Activated T-helper 9 cell treated with anti-CD3 and anti-CD28 coated beads, Interleukin-2, amount 50 U/mL, for 16 hours (primary cell): Measurements from ENCODE around the gene LIMS1.

Experiments
- DNase-seq: peaks from one replicate; pipeline ENCODE4 v3.0.0-alpha.2; 2020; ENCODE audit warnings: low read depth

LIMS1 gene

DNA sequence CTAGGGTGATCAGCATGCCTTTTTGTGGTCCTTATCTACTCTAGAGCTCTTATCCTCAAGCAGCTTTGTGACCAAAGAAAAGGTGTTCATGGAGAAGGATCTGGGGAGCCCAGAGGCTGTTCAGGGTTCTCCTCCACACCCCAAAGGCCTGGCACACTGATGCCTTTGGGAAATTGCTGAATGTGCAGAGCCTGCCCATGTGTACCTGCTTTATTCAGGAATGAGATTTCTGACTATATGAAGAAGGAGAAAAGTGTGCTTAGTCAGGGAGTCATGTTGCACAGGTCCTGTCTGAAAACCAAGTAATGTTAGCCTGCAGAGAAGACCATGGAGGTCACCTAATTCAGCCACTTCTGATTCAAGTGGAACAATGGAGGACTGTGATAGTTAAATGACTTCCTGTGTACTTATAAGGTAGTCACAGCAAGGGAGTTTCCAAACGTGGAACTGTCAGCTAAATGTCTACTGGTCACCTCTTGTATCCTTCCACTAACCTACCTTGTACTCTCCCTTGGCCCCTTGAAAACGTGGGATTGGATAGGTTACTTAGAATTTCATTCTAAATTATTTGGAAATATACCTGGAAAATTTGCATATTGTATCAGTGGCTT, 81.3 kb downstream of the LIMS1 start:
- DNase-seq = no peak

- DNase-seq = no peak
These were observed 82.0 kb downstream of the LIMS1 start for GRCh38 chr2:108616318-108616717.

GRCh38 chr2:108616751-108617161, 82.5 kb downstream of the LIMS1 start:
- no peak for DNase-seq

GRCh38 chr2:108617617-108618016, 83.3 kb downstream of the LIMS1 start:
- DNase-seq = no peak

GRCh38 chr2:108619925-108620620, 85.8 kb downstream of the LIMS1 start:
- DNase-seq = no peak

DNA sequence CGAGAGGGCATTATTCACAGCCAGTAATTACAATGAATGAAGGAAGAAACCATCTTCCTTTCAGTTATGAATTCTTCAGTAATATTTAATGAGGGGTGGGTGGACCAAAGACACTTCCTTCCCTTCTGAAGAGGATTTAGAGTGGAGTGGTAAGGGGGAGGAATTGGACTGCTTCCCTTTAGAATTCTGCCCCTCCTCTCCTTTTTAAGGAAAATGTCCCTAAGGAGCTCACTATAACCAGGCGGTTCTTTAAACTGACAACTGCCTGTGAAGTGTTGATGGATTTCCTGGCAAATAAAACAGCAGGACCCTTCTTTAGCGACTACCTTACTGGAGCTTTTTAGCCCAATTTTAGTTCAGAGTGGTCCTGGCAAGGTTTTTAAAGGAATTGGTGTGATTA, 86.4 kb downstream of the LIMS1 start:
- DNase-seq = no peak

GRCh38 chr2:108621087-108621559, 86.9 kb downstream of the LIMS1 start:
- DNase-seq = peak; percentile 68

- DNase-seq = no peak
These were observed 87.7 kb downstream of the LIMS1 start for GRCh38 chr2:108621687-108622681.

GRCh38 chr2:108623616-108624015, 89.3 kb downstream of the LIMS1 start:
- DNase-seq = no peak

DNA sequence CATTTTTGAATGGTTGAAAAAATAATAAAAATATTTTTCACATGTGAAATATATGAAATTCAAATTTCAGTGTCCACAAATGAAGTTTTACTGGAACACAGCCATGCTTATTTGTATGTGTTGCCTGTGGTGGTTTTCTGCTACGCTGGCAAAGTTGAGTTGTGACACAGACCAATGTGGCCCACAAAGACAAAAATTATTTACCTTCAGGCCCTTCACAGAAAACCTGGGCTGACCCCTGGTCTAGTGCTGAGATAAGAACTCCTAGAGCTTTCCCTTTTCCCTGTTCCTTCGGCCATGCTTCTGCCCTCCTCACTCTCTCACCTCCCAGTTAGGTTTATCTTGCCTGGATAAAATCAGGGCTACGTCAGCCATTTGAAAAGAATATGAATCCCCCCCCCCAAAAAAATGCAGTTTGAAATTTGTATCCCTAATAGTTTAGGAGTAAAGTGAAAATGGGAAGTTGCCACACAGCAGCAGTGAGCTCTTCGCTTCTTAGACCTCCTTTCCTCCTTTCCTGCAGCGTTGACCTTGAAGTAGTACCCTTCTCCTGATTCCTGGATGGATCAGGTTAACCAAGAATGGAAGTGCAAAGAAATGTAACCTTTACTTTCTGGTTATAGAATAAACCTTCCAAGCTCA, 91.0 kb downstream of the LIMS1 start:
- DNase-seq = no peak

DNA sequence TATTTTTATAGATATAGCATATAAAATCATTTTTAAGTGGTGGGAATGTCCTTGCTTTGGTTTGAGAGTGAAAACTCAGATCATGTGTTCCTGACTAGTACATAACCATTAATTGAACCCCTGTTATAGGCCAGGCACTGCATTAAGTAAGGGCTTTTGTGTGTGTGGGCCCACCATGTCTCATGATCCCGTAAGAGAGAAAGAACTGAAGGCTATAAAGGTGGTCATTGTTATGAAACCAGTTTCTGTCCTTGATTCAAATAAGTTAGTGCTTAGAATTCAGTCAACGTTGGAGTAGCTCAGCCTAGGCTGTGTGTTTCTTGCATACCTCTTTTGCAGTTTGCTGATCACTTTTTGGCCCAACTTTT, 91.5 kb downstream of the LIMS1 start:
- no peak for DNase-seq

GRCh38 chr2:108626995-108627394, 92.7 kb downstream of the LIMS1 start:
- no peak for DNase-seq

- no peak for DNase-seq
These were observed 93.8 kb downstream of the LIMS1 start for GRCh38 chr2:108627911-108628567.

- no peak for DNase-seq
These were observed 94.7 kb downstream of the LIMS1 start for GRCh38 chr2:108628936-108629335.

GRCh38 chr2:108629417-108629816, 95.1 kb downstream of the LIMS1 start:
- no peak for DNase-seq

GRCh38 chr2:108630567-108631405, 96.5 kb downstream of the LIMS1 start:
- no peak for DNase-seq

GRCh38 chr2:108632332-108633160, 98.3 kb downstream of the LIMS1 start:
- no peak for DNase-seq

DNA sequence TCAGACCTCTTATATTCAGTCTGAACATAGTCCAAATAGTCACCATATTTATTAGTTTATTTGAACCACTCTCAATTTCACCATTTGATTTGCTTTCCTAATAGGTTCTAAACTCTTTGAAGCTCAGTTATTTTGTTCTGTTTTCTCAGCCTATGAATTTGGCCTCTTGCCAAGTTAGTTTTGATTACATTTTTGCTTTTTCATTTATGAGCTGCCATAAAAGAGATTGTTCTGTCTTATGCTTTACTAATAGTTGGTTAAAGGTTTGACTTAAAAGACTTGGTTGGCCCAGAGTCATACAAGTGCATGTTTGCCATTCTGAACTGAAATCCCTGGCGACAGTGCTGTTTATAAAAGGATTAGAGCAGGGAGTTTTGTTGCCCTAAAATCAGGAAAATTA, 99.1 kb downstream of the LIMS1 start:
- DNase-seq = no peak

DNA sequence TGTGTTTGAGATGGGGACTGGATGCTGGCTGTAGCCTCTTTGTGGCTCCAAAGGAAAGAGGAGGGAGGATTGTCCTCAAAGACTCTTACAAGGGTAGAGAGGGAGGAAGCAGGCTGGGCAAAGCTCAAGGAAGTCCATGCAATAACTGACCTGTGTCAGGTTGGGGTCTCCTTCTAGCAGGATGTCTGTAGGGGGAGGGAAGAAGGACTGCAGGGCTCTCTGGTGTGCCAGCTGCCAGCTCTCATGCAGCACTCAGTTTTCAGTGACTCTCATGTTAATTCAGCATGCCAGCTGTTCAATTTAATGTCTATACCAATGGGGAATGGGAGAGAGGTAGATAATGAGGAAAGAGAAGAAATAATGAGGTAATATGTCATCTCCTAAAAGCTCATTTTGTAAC, 99.7 kb downstream of the LIMS1 start:
- no peak for DNase-seq
